ENCODE measurements around the gene TEX51. TPM values are rescaled to one million over a fixed set of nuclear protein-coding genes. Genes with fewer than 3 reads are reported as not detected.

The TEX51 gene
- polyA plus RNA-seq = not detected in 2 replicates

GRCh38 chr2:126898636-126899035, at the start of gene TEX51:
TSS of gene TEX51 (plus strand) at chr2:126898890. CDS start at chr2:126898919, 29 bp downstream.

Other genes with a start within 250 kb of the TEX51 start
- not detected in 2 replicates for gene GYPC, start 242.7 kb upstream of the TEX51 start, polyA plus RNA-seq
- gene BIN1, start 208.3 kb downstream of the TEX51 start, polyA plus RNA-seq = 5.2 and 10.5 TPM in 2 replicates